SU-DHL-6 (cell line): ENCODE results near the gene STAU1.

Source experiments
- EZH2phosphoT487 ChIP-seq: fragments of 200-600 bp; sonication (generic), shearing (Covaris generic); conservative IDR thresholded peaks from 2 replicates; pipeline ENCODE4 v1.6.1; 2018; ENCODE audit warnings: mild to moderate bottlenecking, antibody characterized with exemption, low read length, moderate library complexity, mixed read lengths
- TF ChIP-seq, protein P1 (sequence below): fragments of 200-600 bp; sonication (generic); IDR thresholded peaks from one replicate; pipeline ENCODE4 v1.5.1; 2017; ENCODE audit warnings: antibody characterized with exemption, mild to moderate bottlenecking, low read length, moderate library complexity; ENCODE audit not compliant: insufficient read depth, poor library complexity, severe bottlenecking

DNA sequence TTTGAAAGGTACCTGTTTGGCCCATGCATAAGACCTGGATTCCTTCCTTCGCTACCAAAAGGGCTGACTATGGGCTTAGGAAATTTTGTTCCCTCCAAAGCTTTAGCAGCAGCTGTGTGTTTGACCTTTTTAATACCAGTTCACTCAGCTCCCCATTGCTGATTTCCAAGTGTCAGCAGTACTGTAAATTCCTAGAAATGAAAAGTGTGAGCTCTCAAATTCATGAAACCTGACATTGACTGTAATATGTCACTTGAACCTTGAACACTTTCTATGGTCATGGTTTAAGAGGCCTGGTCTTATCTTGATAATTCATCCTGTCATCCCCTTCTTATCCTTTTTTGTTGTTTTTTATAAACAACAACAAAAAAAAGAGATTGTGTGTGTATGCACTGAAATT lies 31.7 kb downstream of the STAU1 start:
- TF ChIP-seq, protein P1, sequence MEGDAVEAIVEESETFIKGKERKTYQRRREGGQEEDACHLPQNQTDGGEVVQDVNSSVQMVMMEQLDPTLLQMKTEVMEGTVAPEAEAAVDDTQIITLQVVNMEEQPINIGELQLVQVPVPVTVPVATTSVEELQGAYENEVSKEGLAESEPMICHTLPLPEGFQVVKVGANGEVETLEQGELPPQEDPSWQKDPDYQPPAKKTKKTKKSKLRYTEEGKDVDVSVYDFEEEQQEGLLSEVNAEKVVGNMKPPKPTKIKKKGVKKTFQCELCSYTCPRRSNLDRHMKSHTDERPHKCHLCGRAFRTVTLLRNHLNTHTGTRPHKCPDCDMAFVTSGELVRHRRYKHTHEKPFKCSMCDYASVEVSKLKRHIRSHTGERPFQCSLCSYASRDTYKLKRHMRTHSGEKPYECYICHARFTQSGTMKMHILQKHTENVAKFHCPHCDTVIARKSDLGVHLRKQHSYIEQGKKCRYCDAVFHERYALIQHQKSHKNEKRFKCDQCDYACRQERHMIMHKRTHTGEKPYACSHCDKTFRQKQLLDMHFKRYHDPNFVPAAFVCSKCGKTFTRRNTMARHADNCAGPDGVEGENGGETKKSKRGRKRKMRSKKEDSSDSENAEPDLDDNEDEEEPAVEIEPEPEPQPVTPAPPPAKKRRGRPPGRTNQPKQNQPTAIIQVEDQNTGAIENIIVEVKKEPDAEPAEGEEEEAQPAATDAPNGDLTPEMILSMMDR = no peak
- TF ChIP-seq EZH2phosphoT487 = no peak
